ENCODE measurements around the gene MIDN.
"Not testable (repeated sequence)": the region's sequence is repeated elsewhere in the genome, so short reads cannot be mapped to it uniquely, and the experiment has no call there.

MIDN gene

DNA sequence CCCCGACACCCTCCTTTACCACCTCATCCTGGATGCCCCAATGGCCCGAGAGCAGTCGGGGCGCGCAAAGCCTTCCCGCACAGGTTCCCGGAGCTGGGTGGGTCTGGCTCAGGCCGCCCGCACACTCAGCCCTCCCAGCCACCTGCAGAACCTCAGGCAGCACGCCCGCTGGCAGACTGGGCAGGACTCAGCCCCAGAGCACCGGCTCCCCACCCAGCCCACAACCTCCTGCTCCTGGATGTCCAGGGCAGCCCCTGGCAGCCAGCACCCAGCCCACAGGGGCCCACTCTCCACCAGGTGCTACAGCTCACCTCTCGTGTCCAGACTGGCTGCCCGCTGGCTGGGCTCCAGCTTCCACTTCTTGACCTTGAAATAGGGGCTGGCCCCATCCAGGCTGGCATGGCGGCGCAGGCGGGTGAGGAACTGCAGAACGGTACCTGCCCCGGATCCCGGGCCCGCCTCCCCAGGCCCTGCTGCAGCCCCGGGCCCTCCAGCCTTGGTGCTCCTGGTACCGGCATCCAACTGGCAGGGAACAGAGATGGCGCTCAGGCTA lies 15.2 kb upstream of the MIDN start:
- DNase-seq, result no peak

DNA sequence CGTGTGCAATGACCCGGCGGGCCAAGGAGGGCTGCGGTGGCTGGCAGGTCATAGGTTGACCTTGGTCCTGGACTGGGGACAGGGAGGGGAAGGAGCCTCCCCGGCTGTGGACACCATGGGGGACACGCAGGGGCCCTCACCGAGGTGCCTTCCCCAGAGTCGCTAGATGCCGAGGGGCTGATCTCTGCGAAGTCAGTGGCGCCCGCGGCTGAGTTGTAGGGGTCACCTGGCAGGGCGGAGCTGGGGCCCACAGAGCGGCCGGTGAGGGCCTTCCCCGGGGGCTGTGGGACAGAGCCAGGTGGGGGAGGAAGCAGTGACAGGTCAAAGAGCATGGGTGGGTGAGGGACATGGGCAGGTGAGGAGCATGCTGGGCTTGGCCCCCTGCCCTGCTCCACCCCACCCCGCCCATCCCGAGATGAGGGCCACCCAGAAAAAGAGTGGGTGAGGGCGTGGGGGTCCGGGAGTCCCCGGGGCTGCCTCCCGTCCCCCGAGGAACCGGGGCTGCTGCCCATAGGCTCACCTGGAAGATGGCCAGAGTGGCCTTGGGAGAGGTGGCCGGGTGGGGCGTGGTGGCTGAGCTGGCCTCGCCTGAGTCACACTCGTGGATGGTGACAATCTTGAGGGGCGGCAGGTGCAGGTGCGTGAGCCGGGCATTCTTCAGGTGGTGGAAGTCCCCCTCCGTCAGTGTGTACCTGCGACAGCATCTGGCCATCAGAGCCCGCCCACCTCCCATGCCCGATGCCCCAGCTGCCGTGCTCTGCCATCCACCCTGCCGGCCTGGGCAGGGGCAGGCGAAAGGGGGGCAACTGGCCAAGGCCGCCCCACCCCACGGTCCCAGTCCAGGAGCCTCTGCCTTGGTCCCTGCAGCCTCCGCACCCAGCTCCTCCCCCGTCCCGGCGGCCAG lies 14.1 kb upstream of the MIDN start:
- no peak for DNase-seq

GRCh38 chr19:1234955-1235380 lies 13.4 kb upstream of the MIDN start:
- DNase-seq, result no peak

- no peak for DNase-seq
Measured at GRCh38 chr19:1235625-1236538, 12.5 kb upstream of the MIDN start.

DNA sequence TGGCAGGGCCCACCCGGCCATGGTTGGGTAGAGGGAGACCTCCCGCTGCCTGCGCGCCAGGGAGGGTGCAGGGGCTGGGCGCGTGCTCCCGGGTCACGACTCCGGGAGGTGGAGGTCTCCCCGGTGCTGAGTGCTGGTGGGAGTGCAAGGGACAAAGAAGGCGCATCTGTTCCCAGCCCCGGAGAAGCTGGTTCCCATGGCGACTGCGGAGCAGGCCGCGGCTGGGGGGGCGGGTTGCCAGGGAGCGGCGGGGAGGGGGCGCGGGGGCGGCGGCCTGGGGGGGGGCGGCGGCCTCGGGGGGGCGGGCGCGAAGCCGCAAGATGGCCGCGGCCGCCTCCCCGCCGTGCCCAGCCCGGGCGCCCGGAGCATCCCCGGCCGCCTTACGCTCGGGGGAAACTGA lies 11.8 kb upstream of the MIDN start:
- DNase-seq, result no peak

DNA sequence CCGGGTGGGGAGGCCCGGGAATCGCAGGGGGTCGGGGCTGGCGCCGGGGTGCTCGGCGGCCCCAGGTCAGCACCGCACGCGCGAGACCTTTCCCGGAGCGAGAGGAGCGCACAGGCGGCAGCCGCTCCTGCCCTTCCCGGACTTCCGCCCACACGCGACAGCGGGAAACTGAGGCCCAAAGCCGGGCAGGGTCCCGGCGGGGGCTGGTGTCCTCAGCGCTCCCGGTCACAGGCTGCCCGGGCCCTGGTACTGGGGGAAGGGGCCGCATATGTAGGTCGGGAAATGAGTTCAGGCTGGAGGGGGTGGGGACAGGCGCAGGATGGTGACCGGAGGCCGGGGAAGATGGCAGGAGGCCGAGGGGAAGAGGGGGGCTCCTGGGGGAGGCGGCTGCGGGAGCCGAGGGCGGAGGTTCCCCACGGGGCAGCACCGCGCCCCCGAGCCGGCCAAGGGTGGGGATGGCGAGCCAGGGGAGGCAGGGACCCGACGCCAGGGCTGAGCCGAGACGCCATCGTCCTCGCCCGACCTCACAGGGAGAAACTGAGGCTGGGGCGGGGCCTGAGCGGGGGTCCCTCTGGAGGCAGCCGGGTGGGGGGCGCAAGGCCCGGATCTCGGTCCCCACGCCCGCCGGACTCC lies 11.2 kb upstream of the MIDN start:
- no peak for DNase-seq

GRCh38 chr19:1237754-1238368 lies 10.5 kb upstream of the MIDN start, which contains the start of gene CBARP:
Gene CBARP (minus strand): TSS chr19:1238005. CDS start chr19:1236100, 1,905 bp downstream.
- DNase-seq, result peak; percentile 33

GRCh38 chr19:1238369-1239303 lies 9.7 kb upstream of the MIDN start:
- no peak for DNase-seq

DNA sequence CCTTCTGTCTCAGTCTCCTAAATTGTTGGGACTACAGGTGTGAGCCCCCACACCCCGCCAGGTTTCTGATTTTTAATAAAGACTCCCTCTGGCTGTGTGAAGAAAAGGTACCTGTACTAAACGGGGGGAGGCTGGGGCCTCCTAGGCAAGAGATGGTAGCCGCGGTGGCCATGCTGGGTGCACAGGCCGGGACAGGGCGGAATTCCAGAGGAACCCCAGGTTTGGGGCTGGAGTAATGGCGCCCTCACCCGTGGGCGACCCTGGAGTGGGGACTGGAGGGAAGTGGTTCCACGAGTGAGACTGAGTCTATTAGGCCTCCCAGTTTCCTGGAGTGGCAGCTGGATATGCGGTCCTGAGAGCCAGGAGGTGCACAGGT lies 9.0 kb upstream of the MIDN start:
- no peak for DNase-seq

DNA sequence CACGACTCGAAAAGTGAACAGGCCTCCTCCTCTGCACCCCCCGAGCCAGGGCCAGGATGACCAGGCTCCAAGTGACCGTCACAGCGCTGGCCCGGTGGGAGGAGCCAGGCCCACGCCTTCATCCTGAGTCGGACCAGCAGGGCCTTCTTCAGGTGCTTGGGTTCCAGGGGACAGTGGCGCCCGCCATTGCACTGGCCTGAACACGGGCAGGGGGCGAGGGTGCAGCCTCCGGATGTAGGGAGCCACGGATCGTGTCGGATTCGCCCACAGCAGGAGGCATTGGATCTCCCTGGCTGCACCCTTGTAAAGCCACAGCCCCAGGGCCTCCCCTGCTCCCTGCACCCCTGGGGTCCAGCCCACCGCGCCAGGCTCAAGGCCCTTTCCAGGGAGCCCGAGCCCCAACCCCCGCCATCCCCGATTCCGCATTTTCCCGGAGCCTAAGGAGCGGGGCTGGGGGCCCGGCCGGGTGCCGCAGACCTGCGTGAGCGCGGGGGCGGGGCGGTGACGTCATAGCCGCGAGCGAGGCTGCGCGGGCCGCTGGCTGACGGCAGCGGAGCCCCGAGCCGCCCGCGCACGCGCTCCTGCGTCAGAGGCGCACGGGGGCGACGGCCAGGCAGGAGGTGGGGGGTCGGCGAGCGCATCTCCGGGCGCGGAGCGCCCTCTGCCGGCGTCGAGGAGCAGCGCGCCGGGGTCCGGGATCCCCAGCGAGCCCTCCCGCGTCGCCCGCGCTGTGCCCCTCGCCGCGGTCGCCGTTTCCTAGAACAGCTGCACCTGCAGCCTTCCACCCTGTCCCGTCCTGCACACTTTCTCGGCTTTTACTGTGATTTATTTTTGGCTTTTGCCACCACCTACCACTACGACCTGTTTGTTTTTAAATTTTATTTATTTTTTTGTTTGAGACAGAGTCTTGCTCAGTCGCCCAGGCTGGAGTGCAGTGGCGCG lies 8.3 kb upstream of the MIDN start:
- DNase-seq, result peak; percentile 88

DNA sequence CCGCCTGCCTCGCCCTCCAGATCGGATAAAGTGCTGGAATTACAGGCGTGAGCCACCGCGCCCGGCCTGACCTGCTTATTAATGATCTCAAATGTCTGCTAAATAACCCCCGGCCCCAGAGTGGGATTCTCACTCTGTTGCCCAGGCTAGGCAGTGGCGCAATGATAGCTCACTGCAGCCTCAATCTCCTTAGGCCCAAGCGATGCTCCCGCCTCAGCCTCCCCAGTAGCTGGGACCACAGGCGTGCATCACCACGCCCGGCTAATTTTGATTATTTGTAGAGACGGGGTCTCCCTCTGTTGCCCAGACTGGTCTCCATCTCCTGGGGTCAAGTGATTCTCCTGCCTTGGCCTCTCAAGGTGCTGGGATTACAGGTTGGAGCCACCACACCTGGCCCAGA lies 7.5 kb upstream of the MIDN start:
- DNase-seq, result no peak

- peak; percentile 95 for DNase-seq
Measured at GRCh38 chr19:1241417-1242095, 6.8 kb upstream of the MIDN start, which contains the start of gene ATP5F1D. Gene ATP5F1D (plus strand): TSS chr19:1241751. CDS start chr19:1241851, 100 bp downstream.

- DNase-seq, result peak; percentile 73
Measured at GRCh38 chr19:1243768-1244692, 4.4 kb upstream of the MIDN start.

GRCh38 chr19:1244693-1245451 lies 3.5 kb upstream of the MIDN start:
- no peak for DNase-seq

- no peak for DNase-seq
Measured at GRCh38 chr19:1245494-1246264, 2.7 kb upstream of the MIDN start.

GRCh38 chr19:1246265-1247087 lies 1.9 kb upstream of the MIDN start:
- not testable (repeated sequence) for DNase-seq
